ENCODE data around the gene PRRC2A.
A peak's percentile ranks its signal among the peaks of the same experiment; 100 is the strongest.
"Not testable (repeated sequence)": the region's sequence is repeated elsewhere in the genome, so short reads cannot be mapped to it uniquely, and the experiment has no call there.

PRRC2A gene

GRCh38 chr6:31586008-31586407, 34.5 kb upstream of the PRRC2A start, which contains the start of gene LST1:
LST1 (plus strand) TSS chr6:31586277; CDS start chr6:31587300, 1,023 bp downstream.
- DNase-seq = peak; percentile 47

- peak; percentile 62 for DNase-seq
These were observed 33.8 kb upstream of the PRRC2A start for GRCh38 chr6:31586599-31587281.

GRCh38 chr6:31587791-31588777, 32.4 kb upstream of the PRRC2A start:
- DNase-seq = no peak

- no peak for DNase-seq
These were observed 31.5 kb upstream of the PRRC2A start for GRCh38 chr6:31588871-31589650.

- not testable (repeated sequence) for DNase-seq
These were observed 29.8 kb upstream of the PRRC2A start for GRCh38 chr6:31590691-31591090.

- DNase-seq = no peak
These were observed 28.1 kb upstream of the PRRC2A start for GRCh38 chr6:31592396-31592771.

DNA sequence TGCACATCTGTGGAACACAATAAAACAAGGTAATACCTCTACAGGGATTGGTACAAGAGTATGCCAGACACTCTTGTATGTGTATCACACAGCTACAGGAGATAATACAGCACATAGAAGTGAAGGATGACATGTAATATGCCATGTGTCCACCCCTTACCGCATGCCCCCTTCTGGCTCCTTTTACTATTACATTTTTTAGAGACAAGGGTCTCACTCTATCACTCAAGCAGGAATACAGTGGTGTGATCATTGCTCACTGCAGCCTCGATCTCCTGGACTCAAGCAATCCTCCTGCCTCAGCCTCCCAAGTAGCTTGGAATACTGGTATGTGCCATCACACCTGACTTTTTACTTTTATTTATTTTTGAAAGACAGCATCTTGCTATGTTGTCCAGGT, 23.5 kb upstream of the PRRC2A start:
- peak; percentile 58 for DNase-seq

DNA sequence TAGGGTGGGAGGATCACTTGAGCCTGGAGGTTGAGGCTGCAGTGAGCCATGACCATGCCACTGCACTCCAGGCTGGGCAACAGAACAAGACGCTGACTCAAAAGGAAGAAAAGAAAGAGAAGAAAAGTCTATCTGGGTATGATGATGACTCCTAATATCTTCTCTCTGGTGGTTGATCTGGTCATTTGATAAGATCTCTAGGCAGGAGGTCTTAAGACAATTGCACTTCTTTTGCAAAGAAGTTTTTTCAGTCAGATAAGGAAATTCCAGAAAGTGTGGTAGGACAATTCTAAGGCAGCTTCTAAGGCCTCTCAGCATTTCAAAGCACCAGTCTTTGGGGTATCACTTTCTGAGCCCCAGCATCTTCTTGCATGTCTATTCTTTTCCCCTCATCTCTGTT, 13.2 kb upstream of the PRRC2A start:
- DNase-seq = no peak

DNA sequence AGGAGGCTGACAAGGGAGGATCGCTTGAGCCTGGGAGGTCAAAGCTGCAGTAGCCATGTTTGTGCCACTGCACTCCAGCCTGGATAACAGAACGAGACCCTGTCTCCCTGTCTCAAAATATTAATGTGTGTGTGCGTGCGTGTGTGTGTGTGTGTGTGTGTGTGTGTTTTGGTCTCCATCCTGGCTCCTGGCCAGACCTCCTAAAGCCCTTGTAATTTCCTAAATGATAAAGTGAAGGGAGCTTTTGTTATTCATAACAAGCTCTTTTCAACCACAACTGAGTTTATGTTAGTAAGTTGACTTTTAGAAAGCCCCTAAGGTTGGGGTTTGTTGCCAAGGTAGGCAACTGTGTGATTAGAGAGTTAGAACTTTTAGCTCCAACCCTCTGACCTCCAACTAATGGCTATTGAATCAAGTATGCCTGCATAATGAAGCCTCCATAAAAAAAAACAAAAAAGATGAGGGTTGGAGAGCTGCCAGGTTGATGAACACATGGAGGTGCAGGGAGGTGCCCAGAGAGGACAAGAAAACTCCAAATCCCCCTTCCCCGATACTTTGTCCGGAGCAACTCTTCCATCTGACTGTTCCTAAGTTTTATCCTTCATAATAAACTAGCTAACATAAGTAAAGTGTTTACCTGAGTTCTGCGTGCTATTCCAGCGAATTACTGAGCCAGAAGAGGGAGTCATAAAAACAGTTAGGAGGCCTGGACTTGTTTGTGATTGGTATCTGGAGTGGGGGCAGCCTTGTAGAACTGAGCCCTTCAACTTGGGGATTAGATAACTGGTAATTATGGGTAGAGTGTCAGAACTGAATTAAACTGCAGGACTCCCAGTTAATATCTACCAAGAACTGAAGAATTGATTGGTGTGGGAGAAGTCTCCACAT, 10.8 kb upstream of the PRRC2A start:
- DNase-seq = no peak

GRCh38 chr6:31610968-31611367, 9.5 kb upstream of the PRRC2A start:
- DNase-seq = no peak

DNA sequence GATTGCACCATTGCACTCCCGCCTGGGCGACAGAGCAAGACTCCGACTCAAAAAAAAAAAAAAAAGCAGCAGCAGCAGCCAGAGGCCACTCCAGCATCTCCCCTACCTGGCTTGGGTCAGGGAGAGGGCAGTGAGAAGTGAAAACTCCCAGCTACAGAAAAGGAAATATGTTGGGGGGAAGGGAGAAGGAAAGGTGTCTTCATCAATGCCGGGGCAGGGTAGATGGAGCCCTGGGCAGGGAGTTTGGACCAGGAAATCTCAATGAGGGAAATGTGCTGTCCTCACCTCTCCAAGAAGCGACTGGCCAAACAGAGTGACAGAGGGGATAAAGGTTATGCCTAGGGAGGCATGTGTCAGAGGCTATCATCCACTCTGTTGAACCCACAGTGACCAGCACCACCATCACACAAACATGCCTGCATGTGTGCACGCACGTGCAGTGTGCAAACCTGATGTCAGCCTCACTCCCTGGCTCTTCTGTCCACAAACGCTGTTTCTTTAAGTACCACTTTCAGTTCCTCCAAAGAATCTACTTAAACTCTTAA, 6.4 kb upstream of the PRRC2A start:
- DNase-seq = peak; percentile 38

DNA sequence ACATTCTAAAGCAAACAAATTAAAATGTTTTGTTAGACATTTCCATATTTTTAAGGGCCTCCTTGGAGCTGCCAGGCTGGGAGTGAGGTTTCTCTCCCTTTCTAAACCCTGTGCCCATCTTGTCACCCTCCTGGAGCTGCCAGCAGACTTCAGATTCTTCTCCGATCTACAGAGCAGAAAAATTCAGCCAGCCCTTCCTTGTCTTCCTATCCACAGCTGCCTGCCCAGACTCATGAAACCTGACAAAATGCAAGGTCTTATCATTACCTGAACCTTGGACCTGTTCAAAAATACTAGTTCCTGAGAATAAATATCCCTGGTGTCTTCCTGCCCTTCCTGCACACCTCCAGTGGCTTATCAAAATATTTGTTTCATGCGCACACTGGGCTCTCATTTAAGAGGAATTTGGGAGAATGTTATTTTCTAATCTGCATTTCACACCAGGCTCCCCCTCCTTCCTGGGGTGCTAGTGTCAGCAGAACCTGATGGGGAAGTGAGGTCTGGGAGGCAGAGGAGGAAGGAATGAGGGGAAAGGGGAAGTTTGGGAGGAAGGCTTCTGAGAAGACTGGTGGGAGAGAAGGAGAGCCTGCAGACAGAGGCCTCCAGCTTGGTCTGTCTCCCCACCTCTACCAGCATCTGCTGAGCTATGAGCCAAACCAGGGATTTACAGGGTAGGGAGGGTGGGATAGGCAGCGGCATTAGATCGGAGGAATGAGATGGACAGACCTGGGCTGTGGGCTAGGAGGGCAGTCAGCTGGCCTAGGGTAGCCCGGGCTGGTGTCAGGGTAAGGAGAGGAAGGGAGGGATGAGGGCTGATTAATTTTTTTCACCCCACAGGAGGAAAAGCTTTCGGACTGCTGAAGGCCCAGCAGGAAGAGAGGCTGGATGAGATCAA, 5.6 kb upstream of the PRRC2A start, which contains the start of gene AIF1:
TSS of gene AIF1 (plus strand) at position 551 of the 895 bp plus-strand sequence. CDS start at position 647, 96 bp downstream.
- peak; percentile 25 for DNase-seq

GRCh38 chr6:31615748-31616147, 4.8 kb upstream of the PRRC2A start:
- peak; percentile 38 for DNase-seq

DNA sequence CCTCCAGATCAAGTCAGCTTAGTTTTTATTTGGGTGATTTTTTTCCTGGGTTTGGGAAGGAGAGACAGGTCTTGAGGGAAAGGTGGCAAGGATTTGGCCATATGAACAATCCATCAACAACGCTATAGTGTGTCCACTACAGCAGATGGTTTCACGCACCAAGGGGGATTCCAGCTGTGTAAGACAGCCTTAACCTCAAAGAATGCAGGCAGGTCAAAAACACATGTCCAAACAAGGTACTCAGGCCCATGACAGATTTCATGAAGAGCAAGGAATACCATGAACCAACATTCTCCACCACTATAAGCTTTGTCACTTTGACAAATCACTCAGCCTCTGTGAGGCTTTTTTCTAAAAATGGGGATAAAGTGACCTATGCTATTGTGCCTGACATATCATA, 3.5 kb upstream of the PRRC2A start:
- DNase-seq = no peak

DNA sequence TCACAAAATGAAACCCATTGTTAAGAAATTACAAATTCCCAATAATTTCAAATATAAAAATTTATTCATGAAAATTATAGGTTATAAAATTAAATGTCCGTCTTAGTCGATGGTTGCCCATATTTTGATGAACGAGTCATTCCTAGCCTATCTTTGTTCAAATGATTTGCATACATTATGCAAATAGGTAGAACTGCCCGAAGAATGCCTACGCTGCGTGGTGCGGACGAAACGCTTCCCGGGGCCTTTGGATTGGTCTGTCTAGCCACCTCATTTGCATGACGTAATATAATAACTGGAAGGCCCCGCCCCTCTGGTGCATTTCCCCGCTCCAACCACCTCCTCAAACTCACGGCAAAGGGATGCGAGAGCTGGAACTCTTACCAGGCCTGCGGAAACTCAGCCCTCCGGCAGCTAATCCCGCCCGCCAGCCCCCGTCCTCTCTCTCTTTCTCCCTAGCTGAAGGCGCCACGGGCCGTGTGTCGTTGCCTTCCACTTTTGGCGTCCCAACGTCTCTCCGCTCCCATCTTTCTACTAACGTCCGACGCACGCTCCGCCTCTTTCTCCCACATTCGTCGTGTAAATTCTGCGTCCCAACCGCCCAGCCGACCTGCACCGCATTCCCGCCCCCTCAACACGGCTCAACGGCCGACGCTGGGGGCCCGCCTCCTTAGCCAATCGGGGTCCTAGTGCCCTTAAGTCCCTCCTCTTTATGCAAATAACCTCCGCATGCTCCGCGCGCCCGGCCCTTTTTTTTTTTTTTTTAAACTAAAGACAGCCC, 520 bp upstream of the PRRC2A start:
- DNase-seq = peak; percentile 99

DNA sequence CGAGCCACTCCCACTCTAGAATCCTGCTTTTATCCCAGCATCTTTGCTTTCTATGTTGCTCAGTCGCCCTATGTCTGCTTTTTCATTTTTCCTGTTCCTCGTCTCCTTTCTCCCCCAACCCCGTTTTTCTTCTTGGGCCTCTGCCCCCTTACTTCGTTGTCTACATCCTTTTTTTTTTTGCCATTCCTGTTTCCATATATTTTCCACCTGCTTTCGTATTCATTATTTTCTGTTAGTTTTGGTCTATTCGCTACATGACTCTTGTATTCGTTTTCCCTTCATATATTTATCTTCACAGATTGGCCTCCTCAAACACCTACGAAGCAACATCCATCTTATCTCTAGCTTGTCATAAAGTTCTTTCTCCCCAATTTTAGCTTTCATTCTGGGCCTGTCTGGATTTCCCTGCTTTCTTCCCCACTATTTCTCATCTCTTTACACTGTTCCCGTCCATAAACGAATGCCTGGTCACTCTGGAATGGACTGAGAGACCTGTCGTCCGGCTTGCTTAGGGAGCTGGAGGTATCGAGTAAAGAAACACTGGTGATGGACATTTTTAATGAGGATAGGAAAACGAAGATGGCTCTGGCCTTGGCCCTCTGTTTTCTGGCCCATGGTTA, 915 bp downstream of the PRRC2A start:
- no peak for DNase-seq

- DNase-seq = no peak
These were observed 1.5 kb downstream of the PRRC2A start for GRCh38 chr6:31621991-31622390.

DNA sequence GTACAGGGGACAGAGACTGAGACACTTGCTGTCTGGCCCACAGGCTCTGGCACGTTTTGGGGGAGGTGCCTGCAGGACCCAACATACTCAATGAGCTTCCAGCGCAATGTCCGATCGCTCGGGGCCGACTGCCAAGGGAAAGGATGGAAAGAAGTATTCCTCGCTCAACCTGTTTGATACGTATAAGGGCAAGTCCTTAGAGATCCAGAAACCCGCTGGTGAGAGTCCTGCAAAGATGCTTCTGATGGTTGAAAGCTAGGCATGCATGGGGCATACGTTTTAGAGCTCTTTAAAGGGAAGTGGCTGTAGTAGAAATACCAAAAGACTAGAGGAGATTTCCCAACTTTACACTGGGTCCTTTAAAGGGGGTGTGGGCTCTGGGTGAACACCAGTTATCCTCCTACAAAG, 2.2 kb downstream of the PRRC2A start:
- DNase-seq = no peak

DNA sequence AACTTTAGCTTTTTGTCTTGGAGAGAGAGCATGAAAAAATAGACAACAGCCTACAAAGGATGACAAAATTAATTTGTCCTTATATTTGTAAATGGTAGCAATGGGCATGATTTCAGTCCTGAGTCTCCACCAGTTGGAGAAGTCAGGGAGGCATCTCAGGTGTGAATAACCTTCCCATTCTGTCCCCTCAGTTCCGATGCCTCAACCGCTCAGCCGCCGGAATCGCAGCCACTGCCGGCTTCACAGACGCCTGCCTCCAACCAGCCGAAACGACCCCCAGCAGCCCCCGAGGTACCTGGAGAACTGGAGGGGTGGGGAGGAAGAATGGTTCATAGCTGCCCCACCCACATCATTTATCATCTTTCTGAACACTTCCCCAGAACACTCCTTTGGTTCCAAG, 3.6 kb downstream of the PRRC2A start:
- DNase-seq = no peak

All from CD4-positive, alpha-beta T cell treated with Interleukin-15 for 1 hour (primary cell).